Transverse colon (tissue), 4 donors: ENCODE data around the gene CLK3.

ENCODE experiments used
- EP300 ChIP-seq: sonication (generic); formaldehyde crosslinking; IDR thresholded peaks from one replicate; pipeline ENCODE4 v1.6.1; 2017; ENCODE audit warnings: antibody characterized with exemption, low read depth
- POLR2A ChIP-seq: fragments of 450-650 bp; IDR thresholded peaks from one replicate; pipeline ENCODE4 v1.6.1; 2016; ENCODE audit warnings: antibody characterized with exemption, mild to moderate bottlenecking, moderate library complexity
- POLR2AphosphoS5 ChIP-seq, 3 donors: sonication (generic); formaldehyde crosslinking; IDR thresholded peaks; one replicate each; pipeline ENCODE4 v1.6.1; 2016; ENCODE audit warnings: antibody characterized with exemption in 3 of 3
- TF ChIP-seq, protein P1 (sequence below), 5 experiments: fragments of 200-600 bp in 3 of 5; fragments of 450-650 bp in 2 of 5; sonication (generic) in 3 of 5; IDR thresholded peaks; 1 replicate in 2 of 5; 2 replicates in 3 of 5; pipeline ENCODE4 v1.5.1; 2016 to 2017; ENCODE audit warnings: antibody characterized with exemption in 5 of 5, inconsistent platforms in 3 of 5, mild to moderate bottlenecking in 2 of 5, moderate library complexity in 1 of 5

GRCh38 chr15:74589826-74590225 lies 25.8 kb upstream of the CLK3 start:
- TF ChIP-seq, protein P1, sequence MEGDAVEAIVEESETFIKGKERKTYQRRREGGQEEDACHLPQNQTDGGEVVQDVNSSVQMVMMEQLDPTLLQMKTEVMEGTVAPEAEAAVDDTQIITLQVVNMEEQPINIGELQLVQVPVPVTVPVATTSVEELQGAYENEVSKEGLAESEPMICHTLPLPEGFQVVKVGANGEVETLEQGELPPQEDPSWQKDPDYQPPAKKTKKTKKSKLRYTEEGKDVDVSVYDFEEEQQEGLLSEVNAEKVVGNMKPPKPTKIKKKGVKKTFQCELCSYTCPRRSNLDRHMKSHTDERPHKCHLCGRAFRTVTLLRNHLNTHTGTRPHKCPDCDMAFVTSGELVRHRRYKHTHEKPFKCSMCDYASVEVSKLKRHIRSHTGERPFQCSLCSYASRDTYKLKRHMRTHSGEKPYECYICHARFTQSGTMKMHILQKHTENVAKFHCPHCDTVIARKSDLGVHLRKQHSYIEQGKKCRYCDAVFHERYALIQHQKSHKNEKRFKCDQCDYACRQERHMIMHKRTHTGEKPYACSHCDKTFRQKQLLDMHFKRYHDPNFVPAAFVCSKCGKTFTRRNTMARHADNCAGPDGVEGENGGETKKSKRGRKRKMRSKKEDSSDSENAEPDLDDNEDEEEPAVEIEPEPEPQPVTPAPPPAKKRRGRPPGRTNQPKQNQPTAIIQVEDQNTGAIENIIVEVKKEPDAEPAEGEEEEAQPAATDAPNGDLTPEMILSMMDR (IDR thresholded peaks at IDR 0.05), result no peak
- TF ChIP-seq POLR2AphosphoS5 (IDR thresholded peaks at IDR 0.05) (no peak), POLR2A (no peak), EP300 (no peak)
